ENCODE results near the gene ZBTB20. TPM values are rescaled to one million over a fixed set of nuclear protein-coding genes. Genes with fewer than 3 reads are reported as not detected.
A peak's percentile ranks its signal among the peaks of the same experiment; 100 is the strongest.

ZBTB20 gene
- total RNA-seq, 1 experiment from 2014 or later: 6.0 TPM

DNA sequence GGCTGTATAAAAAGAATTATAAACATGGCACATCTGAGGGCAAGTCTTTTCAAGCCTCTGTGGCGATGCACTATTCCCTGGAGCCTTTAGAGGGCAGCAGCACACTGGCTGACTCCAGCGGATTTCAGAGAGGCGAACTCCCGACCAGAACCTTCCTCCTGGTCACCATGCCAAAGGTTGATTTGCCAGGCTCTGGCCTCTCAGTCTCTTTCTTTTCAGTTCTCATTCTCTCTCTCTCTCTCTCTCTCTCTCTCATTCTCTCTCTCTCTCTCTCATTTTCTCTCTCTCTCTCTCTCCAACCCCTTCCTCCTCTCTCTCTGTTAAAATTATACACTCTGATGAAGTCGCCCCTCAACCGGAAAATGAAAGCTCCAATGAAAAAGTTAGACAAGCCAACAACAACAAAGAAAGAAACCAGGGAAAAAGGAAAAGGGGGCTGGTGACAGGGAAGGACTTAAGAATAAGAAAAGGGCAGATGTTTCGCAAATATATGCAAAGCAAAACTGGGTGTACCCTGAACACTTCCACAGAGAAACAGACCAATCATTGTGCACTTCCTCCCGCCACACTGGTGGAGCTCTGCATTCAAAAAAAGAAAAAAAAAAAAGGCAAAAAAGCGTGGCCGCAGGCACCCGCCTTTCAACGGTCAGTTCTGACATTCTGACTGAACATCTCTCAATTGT, 763.1 kb downstream of the ZBTB20 start:
- peak; percentile 77 for DNase-seq (ENCODE audit: low read depth)

DNA sequence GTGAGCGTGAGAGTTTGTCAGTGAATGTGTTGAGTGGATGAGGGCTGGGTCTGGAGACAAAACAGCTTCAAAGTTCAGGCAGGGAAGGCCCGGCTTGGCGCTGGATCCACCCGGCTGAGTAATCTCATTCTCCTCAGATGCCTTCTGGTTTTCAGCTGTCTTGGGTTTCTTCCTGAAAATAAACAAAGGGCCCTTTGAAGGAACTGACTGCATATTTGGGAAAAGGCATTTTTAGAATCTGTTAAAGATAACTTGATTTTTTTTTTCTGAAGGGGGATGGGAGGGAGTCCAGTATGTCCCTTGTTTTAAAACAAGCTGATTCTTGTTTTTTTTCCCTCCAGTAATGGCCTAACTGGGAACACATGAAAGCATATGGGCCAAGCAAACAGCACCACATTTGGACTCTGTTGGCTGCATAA, 766.8 kb downstream of the ZBTB20 start:
- peak; percentile 90 for DNase-seq (ENCODE audit: low read depth)

DNA sequence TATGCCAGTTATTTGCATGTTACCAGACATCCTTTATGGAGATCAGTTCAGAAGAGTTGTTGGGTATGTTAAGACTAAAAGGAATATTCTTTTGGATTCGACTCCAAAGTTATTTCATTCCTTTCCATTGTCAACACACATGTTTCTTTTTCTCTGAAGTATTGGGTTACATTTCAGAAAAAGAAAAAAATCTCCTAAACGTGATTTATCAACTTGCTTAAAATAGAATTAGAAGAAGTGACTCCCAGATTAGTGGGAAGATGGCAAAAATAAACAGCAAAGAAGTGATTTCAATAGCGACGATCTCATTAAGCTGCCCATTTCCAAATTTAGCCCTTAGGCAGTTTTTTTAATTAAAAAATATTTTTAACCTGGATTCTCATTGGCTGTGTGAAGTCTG, 767.8 kb downstream of the ZBTB20 start:
- DNase-seq (ENCODE audit: low read depth): no peak

DNA sequence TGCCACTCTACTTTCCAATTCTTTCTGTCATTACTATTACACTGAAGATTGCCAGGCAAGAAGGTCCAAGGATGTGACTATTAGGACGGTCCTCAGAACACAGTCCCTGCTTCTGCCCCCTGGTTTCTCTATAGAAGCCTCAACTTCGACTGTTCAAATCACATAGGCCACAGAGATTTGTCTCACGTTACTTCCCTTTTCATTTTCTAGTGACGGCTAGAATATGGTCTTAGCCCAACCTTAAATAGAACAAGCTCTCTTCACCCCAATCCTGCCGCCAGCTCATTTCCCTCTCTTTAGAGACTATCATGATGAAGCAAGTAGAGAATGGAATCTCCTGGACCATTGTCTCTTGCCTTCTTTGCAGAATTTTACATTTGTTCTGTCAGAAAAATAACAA, 768.3 kb downstream of the ZBTB20 start:
- DNase-seq (ENCODE audit: low read depth): no peak

DNA sequence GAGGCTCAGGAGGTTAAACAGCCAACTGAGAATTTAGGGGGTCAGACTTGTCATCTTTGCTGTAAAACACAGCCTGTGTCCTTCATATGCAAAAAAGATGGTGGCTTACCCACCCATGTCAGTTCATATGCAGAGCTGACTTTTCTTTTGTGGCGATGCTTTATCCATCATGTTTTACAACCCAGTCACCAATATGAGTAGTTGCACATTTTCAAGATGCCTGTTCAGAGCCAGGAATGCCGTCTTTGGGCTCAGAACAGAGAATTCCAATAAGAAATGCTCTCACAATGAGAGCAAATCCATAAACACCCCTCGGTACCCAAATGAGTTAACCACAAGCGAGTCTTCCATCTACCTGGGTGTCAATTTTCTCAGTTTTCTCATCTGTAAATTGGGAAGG, 769.7 kb downstream of the ZBTB20 start:
- no peak for DNase-seq (ENCODE audit: low read depth)

DNA sequence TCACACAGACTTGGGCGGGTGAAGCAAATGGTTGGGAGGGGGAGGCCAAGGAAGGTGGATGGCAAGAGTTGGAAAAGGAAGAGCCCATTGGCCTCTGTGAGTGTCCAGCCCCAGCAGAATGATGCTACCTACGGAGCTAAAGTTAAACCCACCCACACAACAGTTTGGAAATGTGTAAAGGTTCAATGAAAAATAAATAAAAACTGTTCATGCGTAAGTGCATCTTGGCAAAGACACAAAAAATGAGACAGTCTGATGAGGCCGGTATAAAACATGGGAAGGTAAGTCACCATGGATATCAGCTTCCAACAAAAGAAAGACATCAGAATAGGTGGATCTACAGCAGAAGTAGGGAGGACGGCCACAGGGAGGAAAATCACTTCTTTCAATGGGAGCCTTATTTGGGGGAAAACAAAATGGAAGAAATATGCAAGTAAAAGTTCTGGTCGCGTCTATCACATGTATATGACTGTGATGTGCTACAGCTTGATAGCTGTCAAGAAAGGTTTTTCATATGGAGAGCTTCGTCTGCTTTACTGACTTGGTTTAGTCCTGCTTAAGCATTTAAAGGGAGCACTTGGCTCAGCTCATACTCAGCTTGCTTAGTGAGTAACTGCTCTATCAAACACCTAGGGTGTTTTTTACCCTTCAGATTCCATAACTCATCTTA, 770.4 kb downstream of the ZBTB20 start:
- no peak for DNase-seq (ENCODE audit: low read depth)

DNA sequence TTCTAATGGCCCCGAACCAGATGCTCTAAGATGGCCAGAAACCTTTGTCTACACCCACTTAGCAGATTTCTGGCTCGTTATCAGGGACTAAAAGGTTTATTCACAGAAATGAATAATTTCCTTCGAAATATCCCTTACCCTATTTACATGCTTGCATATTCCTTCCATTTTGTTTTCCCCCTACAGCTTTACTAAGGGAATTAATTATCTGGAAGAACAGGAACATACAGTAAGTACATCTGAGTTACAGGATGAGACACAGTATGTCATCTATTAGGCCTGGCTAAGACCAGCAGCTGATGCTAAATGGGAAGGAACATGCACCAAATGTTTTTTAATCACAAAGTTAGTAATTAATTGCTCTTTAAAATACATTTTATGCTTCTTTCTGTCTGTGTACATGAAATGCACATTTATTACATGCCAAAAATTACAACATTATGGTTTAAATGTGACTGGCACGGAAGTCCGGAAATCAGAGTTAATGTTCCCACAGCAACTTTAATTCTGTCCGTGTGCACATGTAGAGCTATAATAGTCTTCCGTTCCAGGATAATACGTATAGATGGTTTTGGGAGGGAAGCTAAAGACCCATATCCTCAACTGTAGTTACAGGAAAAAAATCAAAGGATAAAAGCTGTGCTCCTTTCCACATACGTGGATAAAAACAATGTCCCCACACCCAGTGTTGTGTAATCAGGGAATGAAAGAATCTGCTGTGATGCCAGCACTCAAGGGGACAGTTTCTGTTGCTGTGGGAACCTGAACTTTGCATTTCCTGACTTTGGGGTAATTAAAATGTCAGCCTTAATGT, 771.3 kb downstream of the ZBTB20 start:
- no peak for DNase-seq (ENCODE audit: low read depth)

DNA sequence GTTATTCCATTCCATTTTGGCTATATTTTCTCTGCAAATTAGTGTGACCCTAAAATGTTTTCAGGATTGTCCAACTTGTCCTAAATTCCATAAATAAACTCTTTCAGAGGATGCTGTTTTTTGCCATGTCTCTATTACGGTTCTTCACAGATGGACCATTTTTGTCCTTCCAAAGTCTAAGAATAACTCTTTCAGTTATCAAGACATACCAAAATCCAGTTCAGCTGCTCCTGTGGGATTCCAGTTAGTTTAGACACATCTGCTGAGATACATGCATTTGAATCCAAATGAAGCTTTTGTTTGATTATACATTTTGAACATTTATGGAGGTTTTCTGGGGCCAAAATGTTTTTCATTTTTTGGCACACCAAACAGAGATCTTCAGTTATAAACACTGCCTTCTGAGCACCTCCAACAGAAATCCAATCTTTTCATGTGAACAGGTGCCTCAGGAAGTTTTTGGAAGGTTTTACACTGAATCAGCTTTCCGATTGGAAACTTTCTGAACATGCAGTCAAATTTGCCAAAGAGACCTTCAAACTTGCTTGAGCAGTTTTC, 772.6 kb downstream of the ZBTB20 start:
- DNase-seq (ENCODE audit: low read depth): no peak

DNA sequence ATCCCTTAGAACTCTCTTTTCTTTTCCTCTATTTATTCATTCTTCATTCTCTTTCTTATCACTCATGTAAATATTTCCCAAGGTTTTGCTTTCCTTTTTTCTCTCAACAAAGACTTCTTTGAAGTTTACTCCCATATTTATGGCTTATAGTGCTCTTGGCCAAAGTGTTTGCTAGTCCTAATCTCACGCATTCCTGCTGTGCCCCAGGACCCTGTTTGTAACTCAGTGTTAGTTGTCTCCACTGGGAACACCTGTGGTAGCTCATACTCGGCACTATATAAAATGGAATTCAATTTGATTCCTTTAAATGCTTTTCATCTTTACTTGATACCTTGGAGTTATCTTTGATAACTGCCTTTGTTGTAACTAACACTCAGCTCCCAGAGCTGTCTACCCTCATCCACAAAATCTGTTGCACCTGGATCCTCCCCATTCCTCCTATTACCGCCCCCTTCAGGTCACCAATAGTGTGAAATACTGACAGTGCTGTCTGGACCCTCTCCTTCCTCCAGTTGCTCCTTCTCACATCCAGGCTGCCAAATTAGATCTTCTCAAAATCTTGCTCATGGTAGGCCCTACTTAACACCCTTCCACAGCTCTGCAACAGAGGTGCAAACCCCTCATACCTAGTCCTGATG, 776.4 kb downstream of the ZBTB20 start:
- DNase-seq (ENCODE audit: low read depth): no peak

DNA sequence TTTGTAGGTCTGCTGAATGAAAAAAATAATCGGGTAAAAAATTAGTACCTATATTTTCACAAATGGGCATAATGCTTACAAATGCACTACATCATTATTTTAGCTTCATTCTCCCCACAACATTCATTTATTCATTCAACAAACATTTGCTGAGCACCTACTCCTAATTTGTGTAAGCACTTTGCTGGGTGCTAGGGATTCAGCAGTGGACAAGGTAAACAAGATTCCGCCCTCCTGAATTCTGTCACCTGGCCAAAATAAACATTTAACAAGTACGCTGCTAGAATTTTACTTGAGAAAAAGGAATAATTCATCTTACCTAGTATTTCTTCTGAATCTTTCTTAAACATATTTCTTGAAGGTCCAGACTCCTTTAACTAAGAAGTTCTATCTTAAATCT, 781.2 kb downstream of the ZBTB20 start:
- DNase-seq (ENCODE audit: low read depth): no peak

DNA sequence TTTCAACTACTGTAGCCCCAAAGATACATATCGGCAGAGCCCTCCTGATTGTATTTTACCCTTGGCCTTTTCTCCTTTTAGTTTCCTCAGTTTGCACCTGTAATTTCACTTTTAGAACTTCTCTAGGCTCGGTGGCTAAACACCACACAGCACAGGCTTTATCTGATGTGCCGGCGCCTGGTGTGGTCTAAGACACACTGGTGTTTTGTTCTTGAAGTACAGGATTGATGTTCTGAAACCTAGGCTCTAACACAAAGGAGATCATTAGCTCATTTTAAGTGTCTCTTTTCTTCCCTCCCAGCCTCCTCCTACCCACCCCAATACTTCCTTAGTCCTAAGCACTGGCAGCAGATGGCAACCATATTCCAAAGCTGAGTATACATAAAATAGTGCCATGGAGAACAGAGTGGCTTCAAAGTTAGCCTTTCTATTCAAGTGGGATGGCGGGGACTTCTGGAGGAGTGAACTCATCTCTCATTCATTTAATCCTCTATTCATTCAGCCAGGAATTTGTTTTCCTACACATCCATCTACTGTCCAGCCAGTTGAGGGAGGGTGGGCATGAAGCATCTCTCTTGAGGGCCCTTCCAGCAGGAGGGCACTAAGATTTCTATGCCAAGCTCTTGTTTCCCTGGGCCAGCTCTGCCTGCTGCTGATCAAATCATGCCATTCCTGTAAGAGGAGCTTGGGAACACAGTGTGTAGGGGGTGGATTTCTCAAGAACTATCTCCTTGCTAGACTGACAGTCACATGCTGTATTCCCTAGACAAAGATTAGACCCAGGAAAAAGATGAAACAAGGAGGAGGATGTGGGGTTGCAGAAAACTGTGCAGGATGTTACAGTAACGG, 782.1 kb downstream of the ZBTB20 start:
- DNase-seq (ENCODE audit: low read depth): no peak

DNA sequence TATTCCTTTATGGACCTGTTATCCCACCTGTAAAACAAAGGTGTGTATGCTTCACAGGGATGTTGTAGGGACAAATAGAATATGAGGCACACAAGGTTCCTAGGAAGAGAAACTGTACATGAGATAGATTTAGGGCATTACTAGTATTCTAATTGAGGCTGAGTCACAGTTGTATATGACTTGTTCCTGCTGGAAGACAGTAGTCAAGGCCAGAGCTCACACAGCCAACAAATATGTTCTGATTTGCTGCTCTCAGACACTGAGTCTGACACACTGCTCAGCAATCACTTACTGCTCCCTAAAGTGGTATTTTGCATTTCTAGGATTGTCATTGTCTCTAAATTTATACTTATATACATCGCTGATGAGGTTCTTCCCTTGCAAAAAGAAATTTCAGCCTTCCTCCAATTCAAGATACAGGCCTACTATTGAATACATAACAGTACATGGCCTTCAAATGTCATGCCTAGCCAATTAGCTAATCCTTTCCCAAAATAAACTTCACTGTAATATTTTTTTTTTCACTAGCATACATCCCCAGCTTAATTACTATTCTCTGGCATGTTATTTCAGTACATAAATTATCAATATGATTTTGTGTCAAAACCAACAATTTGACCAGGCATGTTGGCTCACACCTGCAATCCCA, 783.4 kb downstream of the ZBTB20 start:
- DNase-seq (ENCODE audit: low read depth): peak; percentile 54

DNA sequence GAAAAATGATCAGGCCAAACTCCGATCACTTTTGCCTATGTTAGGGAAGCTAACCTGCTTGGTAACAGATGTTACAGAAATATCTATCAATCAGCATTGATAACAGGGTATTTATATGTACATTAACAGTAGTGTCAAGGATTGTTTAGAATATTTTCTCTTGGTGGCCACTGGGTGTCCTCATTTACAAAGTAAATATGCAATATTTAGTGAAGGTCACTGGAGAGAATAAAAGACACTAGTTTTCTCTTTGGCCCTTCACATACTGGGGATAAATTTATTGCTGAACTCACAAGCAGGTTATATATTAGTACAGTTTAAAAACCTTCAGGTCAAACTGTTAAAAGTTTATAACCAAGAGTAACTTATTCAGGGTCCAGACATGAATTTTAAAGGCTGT, 784.3 kb downstream of the ZBTB20 start:
- DNase-seq (ENCODE audit: low read depth): peak; percentile 34

DNA sequence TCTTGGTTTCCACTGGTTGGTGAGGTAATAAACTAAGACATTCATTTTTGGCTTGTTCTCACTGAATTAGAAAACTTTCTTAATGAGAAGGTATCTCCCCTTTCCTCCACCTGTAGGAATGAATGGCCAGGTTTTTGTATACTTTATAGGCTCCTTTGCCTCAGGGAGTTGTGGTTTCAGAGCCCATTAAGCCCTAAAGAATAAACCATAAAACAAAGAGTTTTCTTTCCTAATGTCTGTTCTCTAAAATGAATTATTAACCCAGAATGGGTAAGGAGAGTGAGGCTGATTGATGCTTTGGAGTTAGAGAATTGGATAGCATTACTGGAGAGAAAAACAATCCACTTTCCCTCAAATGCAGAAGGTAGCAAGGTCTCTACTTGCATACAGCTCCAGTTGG, 785.7 kb downstream of the ZBTB20 start:
- no peak for DNase-seq (ENCODE audit: low read depth)

DNA sequence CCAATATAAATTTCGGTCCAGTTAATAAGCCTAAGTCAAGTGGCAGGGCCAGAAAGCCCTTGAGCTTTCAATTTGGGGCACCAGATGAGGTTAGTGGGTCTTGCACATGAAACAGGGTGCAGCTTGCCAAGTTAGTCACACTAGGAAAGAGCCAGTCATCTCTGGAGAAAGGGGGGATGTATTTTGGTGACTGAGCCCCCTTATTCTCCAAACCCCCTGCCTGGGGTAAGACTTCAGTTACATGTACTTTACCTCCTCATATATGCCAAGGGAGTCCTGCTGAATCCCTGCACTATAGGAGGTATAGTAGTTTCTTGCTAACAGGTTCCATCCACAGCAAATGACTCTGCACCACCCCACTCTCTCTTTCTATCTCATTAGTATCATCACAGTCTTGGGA, 790.6 kb downstream of the ZBTB20 start:
- DNase-seq (ENCODE audit: low read depth): no peak

DNA sequence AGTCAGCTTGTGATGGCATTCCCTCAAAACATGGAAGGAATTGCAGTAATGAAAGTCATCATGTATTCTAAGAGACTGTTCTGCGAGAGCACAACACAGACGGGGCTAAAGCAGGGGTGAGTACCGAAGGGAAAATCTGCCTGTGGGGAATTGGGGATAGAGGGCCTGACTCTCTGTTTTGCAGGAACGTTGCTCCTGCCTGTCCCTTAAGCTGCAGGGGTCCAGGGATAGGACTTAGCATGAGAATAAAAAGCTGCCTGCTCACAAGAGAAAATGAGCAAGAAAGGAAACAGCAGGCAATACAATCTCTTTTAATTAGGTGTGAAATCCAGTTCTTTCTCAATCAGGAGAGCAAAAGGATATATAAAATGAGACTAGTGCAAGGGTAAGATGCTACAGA, 791.0 kb downstream of the ZBTB20 start:
- no peak for DNase-seq (ENCODE audit: low read depth)

DNA sequence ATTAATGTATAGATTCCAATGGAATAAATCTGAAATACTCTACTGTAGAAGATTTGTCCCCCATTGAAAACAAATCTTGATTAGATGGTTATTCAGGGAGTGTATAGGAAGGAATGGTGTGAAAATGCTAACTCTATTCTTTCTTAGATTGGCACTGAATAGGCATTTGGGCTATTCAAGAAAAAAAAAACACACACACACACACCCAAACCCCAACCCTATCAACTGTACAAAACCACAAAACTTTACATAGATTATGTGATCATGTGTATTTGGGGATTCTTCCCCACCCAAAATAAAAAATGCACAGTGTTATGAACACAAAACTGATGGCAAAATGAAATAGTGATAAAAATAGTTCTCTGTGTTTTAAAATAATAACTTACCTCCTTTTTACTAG, 791.4 kb downstream of the ZBTB20 start:
- DNase-seq (ENCODE audit: low read depth): no peak

DNA sequence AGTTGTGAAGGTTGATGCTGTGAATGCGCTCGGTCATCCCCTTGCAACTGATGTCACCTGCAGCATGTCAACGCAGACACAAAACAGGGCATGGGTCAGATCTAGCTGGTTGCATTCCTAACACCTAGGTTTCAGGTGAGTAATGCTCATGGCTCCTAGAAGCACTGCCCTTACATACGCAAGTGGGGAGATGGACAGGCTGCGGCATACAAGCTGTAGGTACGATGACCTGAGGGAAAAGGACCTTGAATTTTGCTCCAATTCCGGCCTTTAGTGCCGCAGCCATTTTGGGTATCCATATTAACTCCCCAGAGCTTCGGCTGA, 795.3 kb downstream of the ZBTB20 start:
- no peak for DNase-seq (ENCODE audit: low read depth)

DNA sequence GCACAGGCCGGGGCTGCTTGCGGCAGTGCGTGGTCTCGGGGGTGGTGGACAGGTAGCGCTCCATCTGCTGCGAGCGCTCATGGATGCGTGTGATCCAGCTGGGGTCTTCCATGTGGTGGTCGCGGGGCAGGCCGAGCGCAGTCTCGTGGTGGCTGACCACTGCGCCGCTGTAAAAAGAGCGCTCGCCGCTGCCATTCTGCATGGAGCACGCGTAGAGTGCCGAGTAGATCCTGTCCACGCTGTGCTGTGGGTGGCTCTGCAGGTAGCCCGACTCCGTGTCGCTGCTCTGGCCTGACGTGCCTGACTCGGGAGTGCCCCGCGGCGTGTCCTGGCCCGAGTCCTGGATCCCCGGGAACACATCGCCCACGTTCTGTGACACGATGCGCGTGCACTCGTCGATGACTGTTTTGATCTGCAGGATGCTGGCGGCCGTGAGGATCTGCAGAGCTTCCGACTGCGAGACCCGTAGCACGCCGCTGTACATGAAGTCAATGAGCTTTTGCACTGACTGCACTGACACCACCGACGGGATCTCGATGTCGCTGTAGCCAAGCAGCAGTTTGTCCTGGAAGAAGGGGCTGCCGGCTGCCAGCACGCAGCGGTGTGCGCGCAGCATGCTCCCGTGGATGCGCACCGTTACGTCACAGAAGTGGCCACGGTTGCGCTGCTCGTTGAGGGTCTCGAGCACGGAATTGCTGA, 795.8 kb downstream of the ZBTB20 start:
- no peak for DNase-seq (ENCODE audit: low read depth)

DNA sequence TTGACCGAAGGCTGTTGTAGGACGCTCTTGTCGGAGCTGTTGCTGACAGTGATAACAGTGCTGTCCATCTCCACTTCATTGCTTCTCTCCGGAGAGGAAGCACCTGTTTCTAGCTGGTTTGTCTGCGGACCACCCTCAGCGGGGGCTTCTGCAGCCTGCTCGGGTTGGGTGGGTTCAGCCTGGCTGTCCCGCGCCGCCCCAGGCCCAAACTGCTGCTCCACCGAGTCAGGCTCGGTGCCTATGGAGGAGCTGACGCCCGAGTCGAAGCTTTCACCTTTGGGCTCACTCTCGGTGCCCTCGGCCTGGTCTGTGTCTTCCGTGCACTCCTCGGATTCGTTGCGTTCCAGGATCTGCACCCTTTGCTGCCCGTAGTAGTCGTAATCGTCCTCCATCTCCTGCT, 796.4 kb downstream of the ZBTB20 start:
- DNase-seq (ENCODE audit: low read depth): no peak
